Esophagus muscularis mucosa (tissue), 4 donors: ENCODE results near the gene TTC23L. TPM values are rescaled to one million over a fixed set of nuclear protein-coding genes. Genes with fewer than 3 reads are reported as not detected.

Experiments used
- DNase-seq: peaks from one replicate; pipeline ENCODE4 v3.0.0-alpha.2; 2017; ENCODE audit errors: extremely low spot score
- H3K27ac ChIP-seq, 4 donors: fragments of 200-600 bp; sonication (generic); replicated peaks in 1 of 4; 1 replicate in 3 of 4; 2 replicates in 1 of 4; pipeline ENCODE4 v1.5.1; 2016 to 2019; ENCODE audit warnings: mild to moderate bottlenecking in 1 of 4
- H3K27me3 ChIP-seq, 4 donors: fragments of 200-600 bp; sonication (generic); one replicate each; pipeline versions ENCODE4 v1.5.1 to v1.6.0; 2016 to 2019
- H3K36me3 ChIP-seq, 4 donors: fragments of 200-600 bp; sonication (generic); one replicate each; pipeline ENCODE4 v1.5.1; 2016 to 2019
- H3K4me1 ChIP-seq, 4 donors: fragments of 200-600 bp; sonication (generic); one replicate each; pipeline ENCODE4 v1.5.1; 2016 to 2019
- H3K4me3 ChIP-seq, 4 donors: fragments of 200-600 bp; sonication (generic); 1 replicate in 2 of 4; 2 replicates in 2 of 4; pipeline ENCODE4 v1.5.1; 2016 to 2019; ENCODE audit warnings: mild to moderate bottlenecking in 4 of 4, moderate library complexity in 1 of 4
- H3K9me3 ChIP-seq, 4 donors: fragments of 200-600 bp; sonication (generic); 1 replicate in 3 of 4; 2 replicates in 1 of 4; pipeline ENCODE4 v1.5.1; 2016 to 2019
- EP300 ChIP-seq: sonication (generic); formaldehyde crosslinking; IDR thresholded peaks from one replicate; pipeline ENCODE4 v1.6.1; 2017; ENCODE audit warnings: antibody characterized with exemption
- POLR2A ChIP-seq: fragments of 450-650 bp; IDR thresholded peaks from one replicate; pipeline ENCODE4 v1.6.1; 2017; ENCODE audit warnings: antibody characterized with exemption, moderate library complexity, mild to moderate bottlenecking, low read depth
- POLR2AphosphoS5 ChIP-seq, 2 donors: sonication (generic); formaldehyde crosslinking; IDR thresholded peaks; one replicate each; pipeline ENCODE4 v1.6.1; 2017; ENCODE audit warnings: antibody characterized with exemption in 2 of 2
- WGBS: methylation state at CpG from one replicate; pipeline ENCODE4 v1.1.5; 2018; 5-methylcytosine and 5-hydroxymethylcytosine counted together
- intact Hi-C: fragments of 100-400 bp; cut with DNase I; formaldehyde crosslinking; loops from one replicate; pipeline ENCODE4 v1.15.1; 2023
- total RNA-seq, 4 donors: library from RNA; depleted of rRNA; stranded (reverse); fragments of >200 nt; gene quantifications; one replicate each; pipeline versions ENCODE4 v1.1.0 to v1.2.1, GENCODE V29; 2016
- TF ChIP-seq, protein P1 (sequence below), 3 experiments: fragments of 200-600 bp in 2 of 3; fragments of 450-650 bp in 1 of 3; sonication (generic) in 2 of 3; IDR thresholded peaks; one replicate each; pipeline ENCODE4 v1.5.1; 2017 to 2019; ENCODE audit warnings: antibody characterized with exemption in 3 of 3, mild to moderate bottlenecking in 2 of 3, moderate library complexity in 1 of 3

The TTC23L gene
- total RNA-seq, 4 donors from 2014 or later = not detected

DNA sequence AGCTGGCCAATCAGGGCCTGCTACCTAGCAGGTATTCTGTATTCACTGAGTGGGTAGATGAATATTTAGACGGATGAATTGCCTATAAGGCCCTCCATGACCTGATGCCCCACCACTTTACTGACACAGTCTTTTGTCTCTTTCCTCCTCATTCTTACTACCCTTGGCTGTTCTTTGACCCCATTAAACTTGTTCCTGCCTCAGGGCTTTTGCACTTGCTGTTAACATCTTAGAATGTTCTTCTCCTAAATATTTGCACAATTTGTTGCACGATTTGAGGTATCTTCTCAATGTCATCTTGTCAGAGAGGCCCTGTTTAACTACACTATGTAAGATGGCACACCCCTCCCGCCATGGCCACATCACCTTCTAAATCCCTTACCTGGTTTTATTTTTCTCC is 3.3 kb upstream of the TTC23L start:
- H3K27me3 ChIP-seq = no peaks in the 10 kb centered on the region
- no peaks in the 10 kb centered on the region for H3K9me3 ChIP-seq
- H3K36me3 ChIP-seq = peaks cover 0 to 19% (median 4%) of the 10 kb centered on the region in 4 donors
- no peak for DNase-seq
- intact Hi-C loops = loop anchor here (5.0 kb wide), 3 partner anchors 183 to 353 kb away; no protein-coding TSS in a partner anchor
- peaks cover 3 to 14% (median 12%) of the 10 kb centered on the region in 4 donors for H3K4me1 ChIP-seq
- no peak overlapping the region for H3K4me3 ChIP-seq
- 93% methylated on average over 3 of the region's 3 CpGs for WGBS
- TF ChIP-seq POLR2AphosphoS5 (IDR thresholded peaks at IDR 0.05) (no peak), EP300 (no peak), POLR2A (no peak)
- TF ChIP-seq, protein P1, sequence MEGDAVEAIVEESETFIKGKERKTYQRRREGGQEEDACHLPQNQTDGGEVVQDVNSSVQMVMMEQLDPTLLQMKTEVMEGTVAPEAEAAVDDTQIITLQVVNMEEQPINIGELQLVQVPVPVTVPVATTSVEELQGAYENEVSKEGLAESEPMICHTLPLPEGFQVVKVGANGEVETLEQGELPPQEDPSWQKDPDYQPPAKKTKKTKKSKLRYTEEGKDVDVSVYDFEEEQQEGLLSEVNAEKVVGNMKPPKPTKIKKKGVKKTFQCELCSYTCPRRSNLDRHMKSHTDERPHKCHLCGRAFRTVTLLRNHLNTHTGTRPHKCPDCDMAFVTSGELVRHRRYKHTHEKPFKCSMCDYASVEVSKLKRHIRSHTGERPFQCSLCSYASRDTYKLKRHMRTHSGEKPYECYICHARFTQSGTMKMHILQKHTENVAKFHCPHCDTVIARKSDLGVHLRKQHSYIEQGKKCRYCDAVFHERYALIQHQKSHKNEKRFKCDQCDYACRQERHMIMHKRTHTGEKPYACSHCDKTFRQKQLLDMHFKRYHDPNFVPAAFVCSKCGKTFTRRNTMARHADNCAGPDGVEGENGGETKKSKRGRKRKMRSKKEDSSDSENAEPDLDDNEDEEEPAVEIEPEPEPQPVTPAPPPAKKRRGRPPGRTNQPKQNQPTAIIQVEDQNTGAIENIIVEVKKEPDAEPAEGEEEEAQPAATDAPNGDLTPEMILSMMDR (IDR thresholded peaks at IDR 0.05) = no peak
- no peak overlapping the region for H3K27ac ChIP-seq

DNA sequence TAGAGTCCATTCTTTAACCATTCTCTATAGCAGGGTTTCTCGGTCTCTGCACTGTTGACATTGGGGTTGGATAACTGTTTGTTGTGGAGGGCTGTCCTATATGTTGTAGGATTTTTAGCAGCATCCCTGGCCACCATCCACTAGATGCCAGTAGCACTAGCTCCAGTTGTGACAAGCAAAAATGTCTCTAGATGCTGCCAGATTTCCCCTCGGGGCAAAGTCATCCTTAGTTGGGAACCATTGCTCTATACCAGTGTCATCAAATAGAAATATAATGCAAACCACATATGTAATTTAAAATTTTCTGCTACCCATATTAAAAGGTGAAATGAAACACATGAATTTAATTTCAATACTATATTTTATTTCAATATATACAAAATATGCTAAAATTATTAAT is 2.9 kb downstream of the TTC23L start:
- Histone ChIP-seq H3K4me1 (peaks cover 3 to 14% (median 12%) of the 10 kb centered on the region in 4 donors), H3K4me3 (no peak overlapping the region), H3K9me3 (no peaks in the 10 kb centered on the region), H3K27ac (no peak overlapping the region), H3K36me3 (no peaks in the 10 kb centered on the region), H3K27me3 (no peaks in the 10 kb centered on the region)
- no peak for DNase-seq
- TF ChIP-seq, protein P1 (IDR thresholded peaks at IDR 0.05) = no peak
- TF ChIP-seq POLR2A (no peak), POLR2AphosphoS5 (IDR thresholded peaks at IDR 0.05) (no peak), EP300 (no peak)
- 96% methylated on average over 2 of the region's 2 CpGs for WGBS
- intact Hi-C loops = no loop called here

DNA sequence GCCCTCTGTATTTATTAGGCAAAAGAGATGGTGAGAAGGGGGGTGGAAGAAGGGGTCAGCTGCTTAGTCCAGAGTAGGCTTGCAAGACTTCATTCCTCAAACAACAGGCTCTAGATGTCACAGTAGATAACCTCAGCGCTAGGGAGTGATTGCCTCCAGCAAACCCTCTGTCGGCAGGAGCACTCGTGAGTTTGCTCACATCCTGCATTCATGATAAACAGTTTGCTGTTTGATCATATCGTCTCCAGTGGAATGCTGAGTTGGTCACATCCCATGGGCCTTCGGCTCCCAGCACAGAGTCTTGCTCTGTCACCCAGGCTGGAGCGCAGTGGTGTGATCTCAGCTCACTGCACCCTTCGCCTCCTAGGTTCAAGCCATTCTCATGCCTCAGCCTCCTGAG is 3.6 kb downstream of the TTC23L start:
- H3K27ac ChIP-seq = no peak overlapping the region
- intact Hi-C loops = no loop called here
- H3K27me3 ChIP-seq = no peaks in the 10 kb centered on the region
- WGBS = 88% methylated on average over 7 of the region's 7 CpGs
- H3K4me1 ChIP-seq = peaks cover 3 to 14% (median 12%) of the 10 kb centered on the region in 4 donors
- H3K4me3 ChIP-seq = no peak overlapping the region
- TF ChIP-seq EP300 = no peak
- no peaks in the 10 kb centered on the region for H3K9me3 ChIP-seq
- no peaks in the 10 kb centered on the region for H3K36me3 ChIP-seq
- no peak for DNase-seq

DNA sequence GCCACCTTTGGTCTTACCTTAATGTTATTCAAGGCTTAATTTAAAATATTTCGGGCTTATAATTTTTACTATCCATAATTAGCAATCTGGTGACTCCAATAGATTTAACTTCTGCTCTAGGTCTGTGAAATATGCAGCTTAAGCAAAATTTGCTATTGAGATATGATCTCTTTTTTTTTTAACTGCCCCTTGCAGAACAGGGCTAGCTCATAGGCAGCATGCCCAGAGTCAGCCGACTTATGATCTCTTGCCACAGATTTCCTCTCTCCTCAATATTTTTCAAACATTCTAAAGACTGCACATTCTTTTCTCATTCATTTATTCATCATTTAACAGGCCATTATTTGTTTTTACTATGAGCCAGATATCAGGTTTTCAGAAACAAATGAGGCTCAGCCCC is 4.5 kb downstream of the TTC23L start:
- Histone ChIP-seq H3K27me3 (no peaks in the 10 kb centered on the region), H3K4me3 (no peak overlapping the region), H3K27ac (no peak overlapping the region), H3K36me3 (no peaks in the 10 kb centered on the region), H3K4me1 (peaks cover 2 to 13% (median 10%) of the 10 kb centered on the region in 4 donors), H3K9me3 (no peaks in the 10 kb centered on the region)
- no peak for DNase-seq
- no peak for TF ChIP-seq POLR2A
- TF ChIP-seq POLR2AphosphoS5 (IDR thresholded peaks at IDR 0.05) = no peak
- no peak for TF ChIP-seq EP300
- TF ChIP-seq, protein P1 (IDR thresholded peaks at IDR 0.05) = no peak
- intact Hi-C loops = no loop called here
- 65% methylated on average over 2 of the region's 2 CpGs for WGBS

DNA sequence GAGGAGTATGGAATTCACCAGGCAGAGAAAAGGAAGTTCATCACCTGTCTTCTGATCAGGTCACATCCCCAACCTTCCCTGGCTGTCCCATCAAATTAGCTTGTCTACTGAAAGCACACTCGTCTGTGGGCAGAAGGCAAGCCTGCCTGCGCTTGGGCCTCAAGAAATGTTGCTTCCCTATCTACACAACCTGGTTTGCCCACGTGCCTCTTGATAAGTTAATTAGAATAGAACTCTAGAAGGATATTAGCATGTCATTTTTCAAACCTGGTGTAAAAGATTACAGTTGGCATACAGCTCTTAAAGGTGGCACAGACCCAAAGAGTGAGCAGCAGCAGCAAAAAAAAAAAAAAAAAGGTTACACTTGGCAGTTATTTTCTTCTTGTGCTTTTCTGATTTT is 5.1 kb downstream of the TTC23L start:
- Histone ChIP-seq H3K36me3 (no peaks in the 10 kb centered on the region), H3K27ac (no peak overlapping the region), H3K27me3 (no peaks in the 10 kb centered on the region), H3K4me1 (peaks cover 0 to 9% (median 6%) of the 10 kb centered on the region in 4 donors), H3K4me3 (no peak overlapping the region), H3K9me3 (no peaks in the 10 kb centered on the region)
- intact Hi-C loops = no loop called here
- whole genome bisulfite sequencing = 74% methylated on average over 3 of the region's 3 CpGs
- TF ChIP-seq, protein P1 (IDR thresholded peaks at IDR 0.05) = no peak
- no peak for TF ChIP-seq POLR2A
- TF ChIP-seq POLR2AphosphoS5 (IDR thresholded peaks at IDR 0.05) = no peak
- TF ChIP-seq EP300 = no peak
- no peak for DNase-seq
